Neural crest cell (in vitro differentiated cells): ENCODE results near the gene CHAF1A. TPM values are rescaled to one million over a fixed set of nuclear protein-coding genes. Genes with fewer than 3 reads are reported as not detected.

ENCODE experiments used
- DNase-seq: peaks from one replicate; pipeline ENCODE4 v3.0.0; 2021; ENCODE audit warnings: low read depth, mixed read lengths, low spot score
- H3K27ac Mint-ChIP-seq: one replicate; pipeline ENCODE4 v1.8.0; 2021; ENCODE audit warnings: mild to moderate bottlenecking, mixed read lengths; ENCODE audit not compliant: unreplicated experiment
- H3K27me3 Mint-ChIP-seq: 2 replicates; pipeline ENCODE4 v1.8.0; 2021; ENCODE audit warnings: low read depth, mild to moderate bottlenecking, mixed read lengths
- H3K36me3 Mint-ChIP-seq: 2 replicates; pipeline ENCODE4 v1.8.0; 2021; ENCODE audit warnings: low read depth, mild to moderate bottlenecking, mixed read lengths
- H3K4me1 Mint-ChIP-seq: 2 replicates; pipeline ENCODE4 v1.8.0; 2021; ENCODE audit warnings: mixed read lengths
- H3K4me3 Mint-ChIP-seq: one replicate; pipeline ENCODE4 v1.8.0; 2021; ENCODE audit warnings: mild to moderate bottlenecking, mixed read lengths
- H3K9me3 Mint-ChIP-seq: 2 replicates; pipeline ENCODE4 v1.8.0; 2021; ENCODE audit warnings: mixed read lengths
- CTCF ChIP-seq: fragments of 200-600 bp; sonication (generic); conservative IDR thresholded peaks from 2 replicates; pipeline ENCODE4 v1.5.0; 2021; ENCODE audit warnings: antibody characterized with exemption, mild to moderate bottlenecking
- total RNA-seq: library from RNA; stranded (reverse); gene quantifications from 2 replicates; pipeline ENCODE4 v1.2.1, GENCODE V29; 2021

Gene CHAF1A
- total RNA-seq, 1 donor from 2014 or later, result 120 TPM

DNA sequence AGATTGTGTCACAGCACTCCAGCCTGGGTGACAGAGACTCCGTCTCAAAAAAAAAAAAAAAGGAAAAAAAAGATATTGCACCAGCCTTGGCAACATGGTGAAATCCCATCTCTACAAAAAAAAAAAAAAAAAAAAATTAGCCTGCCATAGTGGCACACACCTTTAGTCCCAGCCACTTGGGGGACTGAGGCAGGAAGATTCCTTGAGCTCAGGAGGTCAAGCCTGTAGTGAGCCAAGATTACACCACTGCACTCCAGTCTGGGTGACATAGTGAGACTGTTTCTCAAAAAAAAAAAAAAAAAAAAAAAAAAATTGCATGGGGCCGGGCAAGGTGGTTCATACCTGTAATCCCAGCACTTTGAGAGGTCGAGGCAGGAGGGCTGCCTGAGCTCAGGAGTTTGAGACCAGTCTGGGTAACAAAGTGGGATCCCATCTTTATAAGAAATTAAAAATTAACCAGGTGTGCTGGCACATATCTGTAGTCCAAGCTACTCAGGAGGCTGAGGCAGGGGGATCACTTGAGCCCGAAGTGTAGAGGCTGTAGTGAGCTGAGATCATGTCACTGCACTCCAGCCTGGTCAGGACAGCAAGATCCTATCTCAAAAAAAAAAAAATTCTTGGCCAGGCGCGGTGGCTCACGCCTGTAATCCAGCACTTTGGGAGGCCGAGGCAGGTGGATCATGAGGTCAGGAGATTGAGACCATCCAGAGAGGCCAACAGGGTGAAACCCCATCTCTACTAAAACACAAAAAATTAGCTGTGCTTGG lies 62.6 kb downstream of the CHAF1A start:
- Mint-ChIP-seq H3K4me3 (no peak overlapping the region), H3K27me3 (no peaks in the 10 kb centered on the region), H3K9me3 (no peaks in the 10 kb centered on the region), H3K36me3 (no peaks in the 10 kb centered on the region), H3K4me1 (no peaks in the 10 kb centered on the region), H3K27ac (no peak overlapping the region)
- no peak for TF ChIP-seq CTCF
- no peak for DNase-seq

DNA sequence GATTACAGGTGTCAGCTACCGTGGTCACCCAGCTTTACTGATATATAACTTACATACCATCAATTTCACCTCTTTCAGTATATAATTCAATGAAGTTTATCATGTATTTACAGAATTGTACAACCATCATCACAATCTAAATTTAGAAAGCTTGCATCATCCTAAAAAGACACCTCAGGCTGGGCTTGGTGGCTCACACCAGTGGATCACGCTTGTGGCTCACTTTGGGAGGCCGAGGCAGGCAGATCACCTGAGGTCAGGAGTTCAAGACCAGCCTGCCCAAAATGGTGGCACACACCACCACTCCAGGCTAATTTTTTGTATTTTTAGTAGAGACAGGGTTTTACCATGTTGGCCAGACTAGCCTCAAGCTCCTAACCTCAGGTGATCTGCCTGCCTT lies 65.4 kb downstream of the CHAF1A start:
- H3K4me3 Mint-ChIP-seq, result no peak overlapping the region
- DNase-seq, result no peak
- TF ChIP-seq CTCF, result no peak

DNA sequence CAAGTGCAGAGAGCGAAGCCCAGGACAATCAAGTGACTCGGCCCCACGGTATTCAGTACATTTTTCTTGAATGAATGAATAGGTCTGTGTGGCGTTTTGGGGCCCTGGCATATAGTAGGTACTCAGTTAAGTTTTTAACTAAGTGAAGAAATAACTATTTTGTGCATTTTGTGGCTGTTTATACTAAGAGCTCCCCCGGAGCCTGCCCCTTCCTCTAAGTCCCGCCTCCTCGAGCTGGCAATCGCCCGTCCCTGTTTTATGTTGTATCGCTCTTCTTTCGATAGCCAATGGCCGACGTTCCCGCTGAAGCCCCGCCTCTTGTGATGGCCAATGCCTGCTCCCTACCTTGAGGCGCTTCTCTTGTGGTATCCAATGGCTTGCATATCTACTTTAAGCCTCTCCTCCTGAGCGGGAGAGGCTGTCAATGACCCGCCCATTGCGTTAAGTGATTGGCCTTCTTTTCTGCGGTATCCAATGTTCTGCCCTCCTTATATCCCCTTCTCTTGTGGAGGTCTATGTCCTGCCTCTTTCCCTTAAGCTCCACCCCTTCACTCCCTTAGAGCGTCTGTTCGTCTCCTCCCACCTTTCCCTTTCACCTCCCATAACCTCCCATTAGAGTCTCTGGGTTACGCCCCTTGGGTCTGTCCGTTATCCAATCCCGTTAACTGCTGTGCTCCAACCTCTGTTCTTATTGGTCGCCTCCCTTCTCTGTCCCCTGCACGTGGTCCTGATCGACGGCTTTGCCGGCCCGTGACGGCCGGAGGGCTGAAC lies 69.1 kb downstream of the CHAF1A start:
- H3K27ac Mint-ChIP-seq, result no peak overlapping the region
- H3K36me3 Mint-ChIP-seq, result no peaks in the 10 kb centered on the region
- H3K4me3 Mint-ChIP-seq, result no peak overlapping the region
- no peaks in the 10 kb centered on the region for H3K27me3 Mint-ChIP-seq
- DNase-seq, result peak; percentile 90
- no peak for TF ChIP-seq CTCF
- peaks cover 15% of the 10 kb centered on the region for H3K4me1 Mint-ChIP-seq
- H3K9me3 Mint-ChIP-seq, result no peaks in the 10 kb centered on the region

More for the DNA sequence above, 65.4 kb downstream of the CHAF1A start:
- H3K36me3 Mint-ChIP-seq, result no peaks in the 10 kb centered on the region
- H3K4me1 Mint-ChIP-seq, result peaks cover 5% of the 10 kb centered on the region
- no peak overlapping the region for H3K27ac Mint-ChIP-seq
- H3K27me3 Mint-ChIP-seq, result no peaks in the 10 kb centered on the region
- H3K9me3 Mint-ChIP-seq, result no peaks in the 10 kb centered on the region

- no peak for DNase-seq
- Mint-ChIP-seq H3K27ac (no peak within 1 kb of the TSS), H3K36me3 (peaks cover under 1% of the 10 kb centered on the region), H3K4me1 (peaks cover 15% of the 10 kb centered on the region), H3K27me3 (no peaks in the 10 kb centered on the region), H3K4me3 (peak within 1 kb of the TSS; percentile 91), H3K9me3 (no peaks in the 10 kb centered on the region)
- TF ChIP-seq CTCF, result no peak
Measured at GRCh38 chr19:4472174-4472974, 69.9 kb downstream of the CHAF1A start, which contains the start of gene HDGFL2. HDGFL2 (plus strand) TSS chr19:4472297; CDS start chr19:4472351, 54 bp downstream.

DNA sequence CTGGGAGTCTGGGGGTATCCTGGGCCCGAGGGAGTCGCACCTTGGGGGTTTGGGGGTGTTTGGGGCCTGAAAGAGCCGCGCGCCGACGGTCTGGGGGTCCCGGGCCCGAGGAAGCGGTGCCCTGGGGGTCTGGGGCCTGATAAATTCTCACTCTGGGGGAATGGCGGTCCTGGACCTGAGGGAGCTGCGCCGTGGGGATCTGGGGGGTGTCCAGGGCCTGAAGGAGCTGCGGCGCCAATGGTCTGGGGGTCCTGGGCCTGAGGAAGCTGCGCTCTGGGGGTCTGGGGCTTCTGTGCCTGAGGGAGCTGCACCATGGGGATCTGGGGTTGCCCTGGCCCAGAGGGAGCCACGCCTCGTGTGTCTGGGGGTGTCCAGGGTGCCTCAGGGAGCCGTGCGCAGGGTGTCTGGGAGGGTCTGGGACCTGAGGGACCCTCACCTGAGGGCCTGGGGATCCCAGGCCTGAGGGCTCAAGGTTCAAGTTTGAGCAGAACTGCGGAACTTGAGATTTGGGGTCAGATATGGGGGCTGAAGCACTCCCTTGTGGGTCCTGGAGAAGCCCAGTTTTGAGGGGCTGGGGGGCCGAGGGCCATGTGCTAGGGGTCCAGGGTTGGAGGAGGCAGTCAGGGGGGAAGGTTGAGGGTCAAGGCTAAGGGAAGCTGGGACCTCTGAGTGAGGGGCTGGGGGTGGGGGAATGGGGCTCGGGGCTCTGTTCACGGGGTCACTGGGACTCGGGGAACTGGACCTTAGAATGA lies 70.7 kb downstream of the CHAF1A start:
- DNase-seq, result no peak
- Mint-ChIP-seq H3K4me1 (peaks cover 15% of the 10 kb centered on the region), H3K9me3 (no peaks in the 10 kb centered on the region), H3K36me3 (peaks cover 4% of the 10 kb centered on the region), H3K4me3 (peak overlapping the region; percentile 91), H3K27ac (no peak overlapping the region), H3K27me3 (no peaks in the 10 kb centered on the region)
- TF ChIP-seq CTCF, result no peak
